ENCODE measurements around the gene ACSL3.
"Not testable (repeated sequence)": the region's sequence is repeated elsewhere in the genome, so short reads cannot be mapped to it uniquely, and the experiment has no call there.

Gene ACSL3

DNA sequence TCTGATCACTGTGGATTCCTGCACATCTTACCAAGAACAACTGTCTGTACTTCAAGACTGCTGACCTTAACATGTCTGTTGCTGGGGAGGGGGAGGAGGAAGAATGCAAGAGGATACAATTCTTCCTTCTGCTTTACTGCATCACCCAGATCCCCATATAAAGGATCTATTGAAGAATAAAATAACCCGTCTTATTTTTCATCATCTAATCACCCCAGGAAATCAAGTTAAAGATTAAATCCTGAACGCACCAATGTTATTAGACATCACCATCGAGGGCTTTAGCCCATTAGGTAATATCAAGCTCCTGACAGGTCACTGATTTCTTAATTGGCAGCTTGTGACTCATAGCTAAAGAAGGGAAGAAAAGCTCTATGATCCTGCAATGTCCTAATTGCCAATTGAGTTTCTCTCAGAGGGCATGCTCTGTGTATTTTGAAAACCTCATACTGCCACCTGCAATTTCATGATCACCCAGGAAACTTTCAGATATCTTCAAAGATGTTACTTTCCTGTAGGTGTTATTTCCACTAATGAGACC is 115.8 kb downstream of the ACSL3 start:
- no peak for DNase-seq (ENCODE audit: low read depth in 2 of 2)

DNA sequence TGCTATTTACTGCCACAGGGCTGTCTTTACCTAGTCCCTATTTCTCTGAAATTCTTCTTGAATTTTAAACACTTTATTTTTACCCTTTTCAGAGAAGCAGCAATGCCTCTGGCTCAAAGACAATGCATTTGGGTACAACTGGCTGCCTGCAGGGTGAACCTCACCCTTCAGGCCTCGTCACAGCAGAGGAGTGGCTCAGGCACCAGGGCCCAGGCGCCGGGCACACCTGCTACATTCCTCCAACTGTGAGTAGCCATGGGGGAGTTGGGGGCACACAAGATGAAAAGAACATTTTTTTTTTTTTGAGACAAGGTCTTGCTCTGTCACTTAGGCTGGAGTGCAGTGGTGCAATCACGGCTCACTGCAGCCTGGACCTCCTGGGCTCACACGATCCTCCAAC is 116.3 kb downstream of the ACSL3 start:
- DNase-seq (ENCODE audit: low read depth in 2 of 2) = no peak

DNA sequence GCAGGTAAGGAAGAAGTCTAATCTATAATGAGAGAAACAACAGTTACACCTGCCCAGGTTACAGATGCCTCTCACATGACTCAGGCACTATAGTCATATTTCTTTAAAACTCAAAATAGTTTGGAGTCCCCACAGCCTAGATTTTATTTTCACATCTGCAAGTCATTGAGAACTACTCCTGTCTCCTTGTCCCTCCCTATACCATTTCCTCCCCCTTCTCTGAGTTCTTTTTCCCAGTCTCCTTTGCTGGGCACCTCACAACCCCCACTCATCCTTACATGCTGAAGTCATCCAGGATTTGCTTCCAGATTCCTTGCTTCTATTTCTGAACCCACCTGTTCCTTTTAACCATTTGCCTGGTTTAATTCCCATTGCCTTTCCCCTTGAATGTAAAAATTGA is 118.0 kb downstream of the ACSL3 start:
- no peak for DNase-seq (ENCODE audit: low read depth in 2 of 2)

DNA sequence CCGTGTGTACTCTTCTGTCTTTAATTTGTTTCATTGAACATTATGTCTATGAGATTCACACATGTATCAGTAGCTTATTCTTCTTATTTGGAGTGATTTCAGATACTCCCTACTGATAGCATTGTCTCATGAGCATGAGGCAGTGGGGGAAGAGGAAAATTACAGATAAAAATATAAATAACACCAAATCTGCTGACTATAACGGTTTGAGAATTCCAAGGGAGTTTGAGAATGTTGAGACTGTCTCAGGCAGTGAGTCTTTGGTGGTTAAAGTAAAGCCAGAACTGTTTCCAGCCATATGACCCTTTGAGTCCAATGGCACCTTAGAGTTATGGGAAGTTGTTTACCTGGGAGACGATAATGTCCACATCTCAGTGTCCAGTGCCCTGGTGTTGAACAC is 118.6 kb downstream of the ACSL3 start:
- no peak for DNase-seq (ENCODE audit: low read depth in 2 of 2)

DNA sequence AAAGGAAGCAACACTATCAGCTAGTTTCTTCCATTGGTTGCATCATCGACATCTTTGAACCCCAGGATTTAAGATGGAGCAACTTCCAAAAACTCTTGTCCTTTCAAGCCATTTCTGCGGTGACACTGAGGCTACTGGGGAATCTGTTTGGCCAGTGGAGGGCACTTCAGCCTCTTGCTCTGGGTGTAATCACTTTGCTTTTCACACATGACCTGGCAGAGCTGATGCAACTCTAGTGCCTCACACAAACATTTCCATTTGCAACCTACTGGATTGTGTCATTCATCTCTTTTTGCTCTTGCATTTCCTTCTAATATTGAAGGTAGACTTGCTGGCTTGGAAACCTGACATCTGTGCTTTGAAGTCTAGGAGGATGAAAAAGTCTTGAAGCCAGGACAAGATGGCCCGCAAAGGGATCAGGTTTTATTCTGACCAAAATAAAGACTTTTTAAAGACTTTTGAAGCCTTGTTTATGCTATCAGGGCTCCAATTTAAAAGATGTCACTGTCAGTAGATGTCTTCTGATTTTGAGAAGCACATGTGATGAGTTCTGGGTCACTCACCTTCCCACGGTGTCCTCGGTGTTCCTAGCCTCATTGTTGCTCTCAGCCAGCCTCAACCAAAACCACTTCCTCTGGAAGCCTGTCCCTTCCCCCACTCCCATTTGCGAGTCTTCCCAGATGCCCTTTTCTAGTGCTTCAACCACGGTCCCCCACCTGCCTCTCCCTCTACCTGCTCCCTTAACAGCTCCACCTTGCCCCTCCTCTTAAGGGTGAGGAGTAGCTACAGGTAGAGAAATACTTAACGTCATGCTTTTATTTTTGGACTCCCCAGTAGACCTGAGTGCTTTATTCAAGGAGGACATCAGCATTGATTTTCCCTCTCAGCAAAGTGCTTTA is 121.4 kb downstream of the ACSL3 start:
- DNase-seq (ENCODE audit: low read depth in 2 of 2) = no peak

DNA sequence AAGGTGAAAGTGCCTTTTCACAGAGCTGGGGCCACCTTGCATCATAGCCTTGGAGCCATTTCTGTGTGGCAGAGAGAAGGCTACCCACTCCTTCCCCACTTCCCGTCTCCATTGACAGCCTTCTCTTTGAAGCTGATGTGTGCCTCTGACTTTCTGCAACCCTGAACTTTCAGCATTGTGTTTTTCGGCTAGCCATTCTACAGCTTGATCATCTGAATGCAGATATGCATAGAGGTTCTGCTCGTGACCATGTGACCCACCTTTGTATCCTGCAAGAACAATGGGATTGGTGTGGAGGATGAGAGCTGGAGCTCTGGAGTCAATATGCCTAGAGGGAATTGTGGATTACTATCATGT is 122.1 kb downstream of the ACSL3 start:
- no peak for DNase-seq (ENCODE audit: low read depth in 2 of 2)

DNA sequence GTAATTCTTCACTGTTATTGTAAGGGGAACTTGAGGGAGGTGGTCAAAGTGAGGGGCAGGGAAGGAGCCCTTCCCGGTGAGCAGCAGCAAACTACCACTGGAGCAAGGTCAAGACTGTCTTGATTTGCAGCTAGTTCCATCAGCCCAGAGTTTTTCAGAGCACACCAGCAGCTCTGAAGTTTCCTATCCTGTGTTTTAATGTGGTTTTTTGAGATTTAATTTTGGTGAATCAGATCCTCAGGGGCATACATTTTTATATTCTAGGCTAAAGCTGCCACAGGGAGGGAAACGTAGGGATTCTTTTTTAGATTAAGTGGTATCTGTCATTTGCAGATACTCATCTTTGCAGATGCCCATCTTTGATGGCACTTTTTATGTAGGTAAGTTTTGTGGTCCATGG is 124.1 kb downstream of the ACSL3 start:
- no peak for DNase-seq (ENCODE audit: low read depth in 2 of 2)

DNA sequence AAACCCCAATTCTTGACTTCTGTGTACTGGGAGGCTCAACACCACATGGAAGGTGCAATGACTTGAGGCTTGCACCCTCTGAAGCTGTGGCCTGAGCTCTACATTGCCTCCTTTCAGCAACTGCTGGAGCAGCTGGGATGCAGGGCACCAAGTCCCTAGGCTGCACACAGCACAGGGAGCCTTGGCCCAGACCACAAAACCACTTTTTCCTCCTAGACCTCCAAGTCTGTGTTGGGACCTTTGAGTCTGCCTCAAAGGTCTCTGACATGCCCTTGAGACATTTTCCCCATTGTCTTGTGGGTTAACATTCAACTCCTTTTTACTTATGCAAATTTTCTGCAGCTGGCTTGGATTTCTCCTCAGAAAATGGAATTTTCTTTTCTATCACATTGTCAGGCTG is 128.6 kb downstream of the ACSL3 start:
- DNase-seq (ENCODE audit: low read depth in 2 of 2) = no peak

DNA sequence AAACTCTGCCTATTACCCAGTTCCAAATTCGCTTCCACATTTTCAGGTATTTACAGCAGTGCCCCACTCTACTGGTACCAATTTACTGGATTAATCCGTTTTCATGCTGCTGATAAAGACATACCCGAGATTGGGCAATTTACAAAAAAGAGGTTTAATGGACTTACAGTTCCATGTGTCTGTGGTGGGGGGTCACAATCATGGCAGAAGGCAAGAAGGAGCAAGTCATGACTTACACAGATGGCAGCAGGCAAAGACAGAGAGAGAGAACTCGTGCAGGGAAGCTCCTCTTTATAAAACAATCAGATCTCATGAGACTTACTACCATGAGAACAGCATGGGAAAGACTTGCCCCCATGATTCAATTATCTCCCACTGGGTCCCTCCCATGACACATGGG is 129.4 kb downstream of the ACSL3 start:
- not testable (repeated sequence) for DNase-seq (ENCODE audit: low read depth in 2 of 2)

DNA sequence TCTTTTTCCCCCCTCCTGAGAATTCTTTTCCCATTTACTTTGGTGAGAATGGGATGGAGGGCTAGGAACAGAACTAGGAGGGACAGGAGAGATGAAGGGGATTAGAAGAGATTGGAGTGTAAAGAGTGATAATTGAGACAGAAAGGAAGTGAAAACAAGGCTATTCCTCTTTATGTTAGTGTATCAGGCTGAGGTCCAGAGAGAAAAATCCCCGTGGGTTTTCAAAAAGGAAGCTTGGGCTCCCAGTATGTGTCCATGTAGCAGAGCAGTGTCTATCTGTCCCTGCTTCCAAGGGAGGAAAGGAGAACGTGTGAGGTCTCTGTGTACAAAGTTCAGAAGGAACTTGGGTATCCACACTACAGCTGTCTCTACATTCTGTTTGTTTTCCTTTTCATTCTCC is 131.3 kb downstream of the ACSL3 start:
- DNase-seq (ENCODE audit: low read depth in 2 of 2) = no peak

Measured in stimulated activated CD4-positive, alpha-beta T cell treated with anti-CD3 and anti-CD28 coated beads, Interleukin-15, amount 100 ng/mL, for 48 hours (primary cell).